Sigmoid colon (tissue), 3 donors: ENCODE results near the gene MACROH2A1.

Experiments used
- POLR2A ChIP-seq, 2 donors: fragments of 450-650 bp; IDR thresholded peaks; one replicate each; pipeline ENCODE4 v1.6.1; 2016; ENCODE audit warnings: antibody characterized with exemption in 2 of 2, mild to moderate bottlenecking in 2 of 2, moderate library complexity in 2 of 2
- TF ChIP-seq, protein P1 (sequence below), 4 experiments: fragments of 450-650 bp in 3 of 4; fragments of 200-600 bp in 1 of 4; IDR thresholded peaks; one replicate each; pipeline ENCODE4 v1.5.1; 2016 to 2019; ENCODE audit warnings: antibody characterized with exemption in 4 of 4, mild to moderate bottlenecking in 3 of 4, moderate library complexity in 2 of 4

DNA sequence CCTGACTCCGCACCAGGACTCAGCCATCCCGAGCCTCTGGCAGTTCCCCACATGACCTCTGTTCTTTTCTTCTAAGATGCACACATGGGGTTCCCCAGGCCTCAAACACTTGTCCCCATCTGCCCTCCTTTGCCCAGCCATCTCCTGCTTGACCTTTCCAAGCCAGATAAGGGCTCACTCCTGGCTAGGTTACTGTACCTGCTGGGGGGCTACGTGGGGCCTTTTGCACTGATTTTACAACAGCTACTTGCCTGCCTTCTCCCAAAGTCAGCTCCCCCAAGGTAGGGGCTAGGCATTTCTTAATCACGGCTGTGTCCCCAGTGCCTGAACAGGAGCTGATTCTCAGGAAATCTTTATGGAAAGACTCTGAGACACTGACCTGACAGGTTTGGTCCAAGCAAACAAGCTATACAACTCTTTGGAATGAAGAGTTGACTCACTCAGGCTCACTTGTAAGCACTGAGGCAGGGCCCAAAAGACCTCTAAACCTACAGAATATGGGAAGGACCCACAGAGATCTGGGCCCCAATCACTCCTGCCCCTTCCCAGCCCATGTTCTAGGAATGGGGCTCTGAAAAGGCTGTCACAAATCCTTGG, 2.5 kb downstream of the MACROH2A1 start:
- TF ChIP-seq, protein P1, sequence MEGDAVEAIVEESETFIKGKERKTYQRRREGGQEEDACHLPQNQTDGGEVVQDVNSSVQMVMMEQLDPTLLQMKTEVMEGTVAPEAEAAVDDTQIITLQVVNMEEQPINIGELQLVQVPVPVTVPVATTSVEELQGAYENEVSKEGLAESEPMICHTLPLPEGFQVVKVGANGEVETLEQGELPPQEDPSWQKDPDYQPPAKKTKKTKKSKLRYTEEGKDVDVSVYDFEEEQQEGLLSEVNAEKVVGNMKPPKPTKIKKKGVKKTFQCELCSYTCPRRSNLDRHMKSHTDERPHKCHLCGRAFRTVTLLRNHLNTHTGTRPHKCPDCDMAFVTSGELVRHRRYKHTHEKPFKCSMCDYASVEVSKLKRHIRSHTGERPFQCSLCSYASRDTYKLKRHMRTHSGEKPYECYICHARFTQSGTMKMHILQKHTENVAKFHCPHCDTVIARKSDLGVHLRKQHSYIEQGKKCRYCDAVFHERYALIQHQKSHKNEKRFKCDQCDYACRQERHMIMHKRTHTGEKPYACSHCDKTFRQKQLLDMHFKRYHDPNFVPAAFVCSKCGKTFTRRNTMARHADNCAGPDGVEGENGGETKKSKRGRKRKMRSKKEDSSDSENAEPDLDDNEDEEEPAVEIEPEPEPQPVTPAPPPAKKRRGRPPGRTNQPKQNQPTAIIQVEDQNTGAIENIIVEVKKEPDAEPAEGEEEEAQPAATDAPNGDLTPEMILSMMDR (IDR thresholded peaks at IDR 0.05), result no peak
- TF ChIP-seq POLR2A (IDR thresholded peaks at IDR 0.05), result no peak
